CD4-positive, alpha-beta T cell treated with Interleukin-15 for 1 hour (primary cell): ENCODE data around the gene RBM17.
"Not testable (repeated sequence)": the region's sequence is repeated elsewhere in the genome, so short reads cannot be mapped to it uniquely, and the experiment has no call there.

ENCODE experiments used
- DNase-seq: peaks from one replicate; pipeline ENCODE4 v3.0.0-alpha.2; 2020

RBM17 gene

GRCh38 chr10:6080417-6080973 is 8.3 kb upstream of the RBM17 start:
- DNase-seq: no peak

DNA sequence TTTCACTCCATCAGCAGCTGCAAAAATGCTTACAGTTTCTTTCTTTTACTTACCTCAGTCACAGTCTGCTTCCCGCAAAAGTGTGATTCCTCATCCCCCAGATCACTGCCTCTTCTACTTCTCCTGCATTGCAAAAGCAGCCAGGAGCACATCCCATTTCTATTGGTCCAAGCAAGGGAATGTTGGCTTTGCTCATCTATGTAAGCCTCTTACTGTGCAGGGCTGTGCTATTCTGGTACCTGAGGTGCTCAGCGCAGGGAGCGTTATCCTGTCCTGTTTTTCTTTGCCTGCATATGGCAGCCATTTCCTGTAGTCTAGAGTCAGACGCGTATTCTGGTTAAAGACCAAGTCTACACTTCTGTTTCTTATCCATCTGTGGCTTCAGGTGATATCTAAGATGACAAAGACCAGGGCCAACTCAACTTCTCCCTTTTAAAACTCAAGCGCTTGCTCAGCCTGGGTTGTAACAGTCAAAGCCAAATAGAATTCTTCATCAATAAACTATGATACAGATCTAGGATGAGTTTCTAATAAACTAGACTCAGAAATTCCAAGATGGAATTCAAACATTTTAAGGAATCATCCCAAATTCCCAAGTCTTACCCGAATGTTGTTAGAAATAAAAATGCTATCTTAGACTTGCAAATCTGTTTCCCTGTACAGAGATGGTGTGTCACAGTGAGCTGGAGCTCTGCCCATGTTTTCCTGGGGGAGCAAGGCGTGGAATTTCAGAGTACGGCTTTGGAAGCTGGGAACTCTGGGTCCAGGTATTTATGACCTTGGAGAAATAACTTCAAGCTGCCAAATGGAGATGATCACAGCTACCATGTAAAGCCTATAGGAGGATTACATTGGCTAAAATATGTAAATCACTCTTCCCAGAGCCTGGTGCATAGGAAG is 6.1 kb upstream of the RBM17 start:
- no peak for DNase-seq

DNA sequence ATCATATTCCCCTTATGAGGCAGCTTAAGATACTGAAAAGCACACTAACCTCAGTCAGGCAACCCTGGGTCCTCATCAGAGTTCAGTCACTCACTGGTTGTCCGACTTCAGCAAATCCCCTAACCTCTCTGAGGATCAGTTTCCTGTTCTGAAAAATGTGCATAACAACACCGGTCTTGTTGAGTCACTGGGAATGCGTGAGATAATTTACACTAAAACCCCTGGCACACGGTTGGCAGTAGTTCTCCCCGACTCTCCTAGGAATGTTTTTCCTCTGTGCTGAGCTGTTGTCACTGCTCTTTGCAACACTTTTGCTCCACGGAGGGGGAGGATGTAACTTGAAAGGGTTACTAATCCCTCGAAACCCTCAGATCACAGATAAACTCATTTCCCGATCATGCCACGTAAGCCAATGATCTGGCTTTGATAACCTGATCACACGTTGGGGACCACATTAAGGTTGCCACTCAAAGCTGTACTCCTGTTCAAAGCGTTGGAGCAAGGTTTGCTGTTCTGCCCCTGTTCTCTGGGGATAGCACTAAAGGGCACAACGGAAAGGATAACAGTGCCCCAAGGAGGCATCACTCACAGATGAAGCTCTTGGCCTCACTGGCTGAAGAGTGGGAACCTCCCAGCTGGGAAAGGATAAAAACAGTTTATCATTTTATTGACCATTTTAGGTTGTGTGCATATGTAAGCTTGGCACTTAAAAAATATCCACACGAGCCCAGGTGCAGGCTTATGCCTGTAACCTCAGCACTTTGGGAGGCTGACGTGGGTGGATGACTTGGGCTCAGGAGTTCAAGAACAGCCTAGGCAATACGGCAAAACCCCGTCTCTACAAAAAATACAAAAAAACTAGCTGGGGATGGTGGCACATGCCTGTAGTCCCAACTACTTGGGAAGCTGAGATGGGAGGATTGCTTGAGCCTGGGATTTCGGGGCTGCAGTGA is 5.0 kb upstream of the RBM17 start:
- no peak for DNase-seq

GRCh38 chr10:6086375-6087233 is 2.2 kb upstream of the RBM17 start:
- peak; percentile 88 for DNase-seq

- no peak for DNase-seq
Observed at GRCh38 chr10:6089334-6090219, 743 bp downstream of the RBM17 start.

DNA sequence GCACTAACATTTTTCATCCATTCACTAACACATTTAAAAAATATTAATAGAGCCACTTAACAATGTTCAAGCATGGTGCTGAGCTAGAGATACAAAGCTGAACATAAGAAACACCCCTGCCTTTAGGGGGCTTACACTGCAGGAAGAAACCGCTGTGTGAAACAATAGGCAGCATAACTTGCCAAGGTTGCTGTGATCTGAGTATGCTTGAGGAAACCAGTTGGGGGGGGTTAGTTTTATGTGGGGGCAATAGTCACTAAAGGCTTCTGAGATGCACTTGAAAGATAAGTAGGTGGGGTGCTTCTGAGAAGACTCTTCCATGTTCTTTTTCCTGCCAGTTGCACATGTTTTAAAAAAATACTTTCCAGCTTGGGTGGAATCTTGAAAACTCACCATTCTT is 2.8 kb downstream of the RBM17 start:
- no peak for DNase-seq

GRCh38 chr10:6092731-6093130 is 3.9 kb downstream of the RBM17 start:
- no peak for DNase-seq

DNA sequence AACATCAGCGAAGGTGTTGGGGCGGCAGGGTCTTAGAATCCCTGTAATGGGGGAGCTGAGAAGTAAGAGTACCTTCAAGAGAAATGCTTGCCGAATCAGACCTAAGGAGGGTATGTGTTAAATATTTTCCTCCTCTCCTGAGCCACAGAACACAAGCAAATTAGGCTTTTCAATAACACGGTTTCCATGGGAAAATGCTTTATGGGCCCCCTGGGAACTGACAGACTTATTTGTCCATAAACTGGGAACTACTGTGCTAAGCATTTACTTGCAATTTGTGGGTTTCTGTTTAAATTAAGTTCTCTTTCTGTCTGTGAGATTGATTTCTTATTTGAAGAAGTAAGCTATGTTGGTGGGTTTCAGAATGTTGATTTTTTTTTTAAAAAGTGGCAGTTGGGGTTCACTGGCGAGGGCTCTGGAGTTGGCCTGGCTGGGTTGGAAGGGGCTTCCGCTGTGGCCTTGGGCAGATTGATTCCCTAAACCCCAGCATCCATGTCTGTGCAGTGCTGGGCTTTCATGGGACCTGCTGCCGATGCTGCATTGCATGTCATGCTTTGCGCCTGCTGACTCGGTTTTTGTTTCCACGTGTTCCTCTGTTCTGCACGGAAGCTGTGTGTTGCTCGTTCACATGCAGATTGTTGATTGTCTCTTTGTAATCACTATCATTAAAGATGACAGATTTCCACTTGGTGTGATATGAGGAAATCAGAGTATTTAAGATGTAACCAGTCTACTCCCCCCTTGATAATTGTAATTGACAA is 7.2 kb downstream of the RBM17 start:
- DNase-seq: no peak

GRCh38 chr10:6097063-6097462 is 8.2 kb downstream of the RBM17 start:
- DNase-seq: no peak

GRCh38 chr10:6098156-6098555 is 9.3 kb downstream of the RBM17 start:
- DNase-seq: no peak

DNA sequence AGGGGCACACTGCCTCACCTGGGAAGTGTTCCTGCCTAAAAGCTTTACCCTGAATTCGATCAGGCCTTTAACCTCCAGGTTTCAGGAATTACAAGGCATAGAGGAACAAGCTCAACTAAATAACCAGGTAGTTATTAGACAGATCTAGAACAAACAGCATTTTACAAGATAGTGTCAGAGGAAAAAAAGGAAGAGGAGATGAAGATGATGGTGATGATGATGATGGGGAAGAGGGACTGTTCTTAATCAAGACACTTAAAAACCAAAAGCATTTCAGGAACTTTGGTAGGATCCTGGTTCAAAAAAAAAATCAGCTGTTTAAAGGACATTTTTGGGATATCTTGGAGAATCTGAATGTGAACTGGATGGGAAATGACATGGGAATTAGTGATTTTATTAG is 11.5 kb downstream of the RBM17 start:
- DNase-seq: no peak

- DNase-seq: no peak
Observed at GRCh38 chr10:6101181-6101580, 12.3 kb downstream of the RBM17 start.

- no peak for DNase-seq
Observed at GRCh38 chr10:6102128-6102527, 13.3 kb downstream of the RBM17 start.

DNA sequence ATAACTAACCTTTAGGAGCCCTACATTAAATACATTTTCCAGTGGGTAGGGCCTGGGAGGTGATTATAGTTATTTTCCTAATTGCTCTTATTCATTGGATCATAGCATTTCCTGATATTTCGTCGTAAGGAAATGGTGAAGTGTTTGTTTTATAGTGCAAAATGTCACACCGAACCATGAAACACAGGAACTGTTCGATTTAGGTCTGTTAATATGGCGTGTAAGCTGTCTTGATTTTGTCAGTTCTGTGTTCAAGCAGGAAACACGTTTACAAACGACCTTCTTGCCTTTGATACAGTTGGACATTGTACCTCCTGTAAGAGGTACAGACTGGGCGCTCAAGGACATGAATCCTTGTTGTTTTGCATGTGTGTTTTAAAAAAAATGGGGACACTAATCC is 14.8 kb downstream of the RBM17 start:
- no peak for DNase-seq

GRCh38 chr10:6107616-6108015 is 18.8 kb downstream of the RBM17 start:
- not testable (repeated sequence) for DNase-seq

GRCh38 chr10:6108072-6108471 is 19.2 kb downstream of the RBM17 start:
- DNase-seq: no peak

GRCh38 chr10:6108631-6109443 is 20.0 kb downstream of the RBM17 start:
- peak; percentile 33 for DNase-seq

- no peak for DNase-seq
Observed at GRCh38 chr10:6109444-6109775, 20.6 kb downstream of the RBM17 start.

DNA sequence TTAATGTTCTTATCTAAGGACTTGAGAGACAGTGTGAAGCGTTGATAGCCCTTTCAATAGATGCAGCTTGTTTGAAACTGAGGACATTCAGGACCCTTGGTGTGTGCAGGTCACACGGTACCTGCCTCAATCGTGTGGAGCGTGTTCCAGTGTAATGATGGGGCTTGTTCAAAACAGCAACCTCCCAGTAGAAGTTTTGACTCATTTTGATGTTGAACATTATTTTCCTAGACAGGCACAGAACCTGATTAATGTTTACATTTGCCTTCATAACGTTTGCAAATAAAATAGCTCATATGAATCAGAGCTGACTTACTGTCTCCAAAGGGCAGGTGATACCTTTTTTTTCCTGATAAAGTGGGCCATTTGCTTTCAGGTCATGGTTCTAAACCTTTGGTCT is 21.3 kb downstream of the RBM17 start:
- no peak for DNase-seq

DNA sequence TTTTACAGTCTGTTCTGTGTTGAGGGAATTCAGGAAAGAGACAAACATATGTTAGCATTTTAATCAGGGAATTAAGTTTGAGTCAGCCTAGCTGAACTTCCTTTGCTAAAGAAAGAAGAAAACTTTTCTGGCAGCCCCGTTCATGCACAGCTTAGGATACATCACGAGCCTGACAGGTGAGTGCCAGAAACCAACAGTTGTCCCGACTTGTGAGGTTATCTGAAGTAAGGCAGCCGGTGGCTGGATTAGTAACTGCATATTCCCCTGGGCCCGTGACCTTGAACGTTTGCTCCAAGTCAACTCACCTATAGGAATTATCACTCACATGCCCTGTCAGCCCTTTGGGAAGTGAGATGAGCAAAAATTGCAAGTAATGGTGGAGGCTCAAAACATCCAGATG is 24.1 kb downstream of the RBM17 start:
- DNase-seq: no peak
